ENCODE results near the gene XRCC2.

DNA sequence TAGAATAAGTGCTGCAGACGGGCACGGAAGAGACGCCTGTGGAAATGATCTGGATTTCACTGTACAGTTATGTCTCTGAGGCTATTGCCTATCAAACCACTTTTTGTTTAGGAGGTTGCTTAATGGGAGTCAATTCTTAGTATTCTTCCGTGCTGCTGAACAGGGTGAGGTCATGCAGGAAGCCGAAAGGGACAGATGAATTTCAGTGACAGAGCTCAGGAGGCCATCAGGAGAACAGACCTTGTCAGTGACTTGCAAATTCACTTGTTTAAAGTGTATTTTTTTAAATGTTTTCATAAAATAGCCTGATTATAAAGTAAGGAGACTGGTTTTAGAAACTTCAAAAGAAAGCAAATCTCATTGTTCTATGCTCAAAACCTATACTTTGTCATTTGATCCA, 58.9 kb downstream of the XRCC2 start:
- no peak for TF ChIP-seq POLR2A (IDR thresholded peaks at IDR 0.05)
- TF ChIP-seq, protein P1, sequence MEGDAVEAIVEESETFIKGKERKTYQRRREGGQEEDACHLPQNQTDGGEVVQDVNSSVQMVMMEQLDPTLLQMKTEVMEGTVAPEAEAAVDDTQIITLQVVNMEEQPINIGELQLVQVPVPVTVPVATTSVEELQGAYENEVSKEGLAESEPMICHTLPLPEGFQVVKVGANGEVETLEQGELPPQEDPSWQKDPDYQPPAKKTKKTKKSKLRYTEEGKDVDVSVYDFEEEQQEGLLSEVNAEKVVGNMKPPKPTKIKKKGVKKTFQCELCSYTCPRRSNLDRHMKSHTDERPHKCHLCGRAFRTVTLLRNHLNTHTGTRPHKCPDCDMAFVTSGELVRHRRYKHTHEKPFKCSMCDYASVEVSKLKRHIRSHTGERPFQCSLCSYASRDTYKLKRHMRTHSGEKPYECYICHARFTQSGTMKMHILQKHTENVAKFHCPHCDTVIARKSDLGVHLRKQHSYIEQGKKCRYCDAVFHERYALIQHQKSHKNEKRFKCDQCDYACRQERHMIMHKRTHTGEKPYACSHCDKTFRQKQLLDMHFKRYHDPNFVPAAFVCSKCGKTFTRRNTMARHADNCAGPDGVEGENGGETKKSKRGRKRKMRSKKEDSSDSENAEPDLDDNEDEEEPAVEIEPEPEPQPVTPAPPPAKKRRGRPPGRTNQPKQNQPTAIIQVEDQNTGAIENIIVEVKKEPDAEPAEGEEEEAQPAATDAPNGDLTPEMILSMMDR (IDR thresholded peaks at IDR 0.05), result no peak

Data from uterus (tissue), 2 donors.